Fibroblast of the conjunctiva (primary cell): ENCODE data around the gene JAKMIP3.

Source experiments
- DNase-seq: peaks from one replicate; pipeline ENCODE4 v3.0.0-alpha.2; 2010; ENCODE audit warnings: low read depth

Gene JAKMIP3

DNA sequence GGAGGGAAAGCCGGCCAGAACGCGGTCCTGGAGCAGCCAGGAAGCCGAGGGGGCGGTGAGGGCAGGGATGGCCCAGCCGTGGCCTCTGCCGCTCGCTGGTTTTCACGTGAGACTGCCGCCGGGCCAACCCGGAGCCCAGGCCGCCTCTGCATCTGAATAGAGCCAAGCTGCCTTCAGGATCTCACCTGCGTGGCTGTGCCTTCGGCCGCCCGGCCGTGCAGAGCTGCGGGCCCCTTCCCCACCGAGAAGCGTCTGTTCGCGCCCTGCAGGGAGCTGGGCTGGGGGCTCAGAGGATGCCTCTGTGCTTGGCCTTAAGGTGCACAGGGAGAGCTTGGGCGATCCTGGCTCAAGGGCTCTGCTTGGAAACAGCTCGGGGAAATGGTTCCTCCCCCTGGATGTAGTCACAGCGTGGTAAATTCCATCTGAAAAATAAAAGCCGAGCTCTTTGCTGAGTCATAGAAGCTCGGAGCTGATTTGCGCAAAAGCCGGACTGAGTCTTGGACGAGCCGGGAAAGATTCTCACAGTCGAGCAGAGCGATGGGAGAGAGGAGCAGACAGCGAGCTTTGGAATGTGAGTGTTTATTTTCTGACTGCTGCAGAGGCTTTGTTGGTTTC, at the start of gene JAKMIP3:
TSS of gene JAKMIP3 (plus strand) at position 456 of the 615 bp plus-strand sequence. CDS start 38,863 bp downstream, outside the sequence.
- DNase-seq: peak; percentile 68

DNA sequence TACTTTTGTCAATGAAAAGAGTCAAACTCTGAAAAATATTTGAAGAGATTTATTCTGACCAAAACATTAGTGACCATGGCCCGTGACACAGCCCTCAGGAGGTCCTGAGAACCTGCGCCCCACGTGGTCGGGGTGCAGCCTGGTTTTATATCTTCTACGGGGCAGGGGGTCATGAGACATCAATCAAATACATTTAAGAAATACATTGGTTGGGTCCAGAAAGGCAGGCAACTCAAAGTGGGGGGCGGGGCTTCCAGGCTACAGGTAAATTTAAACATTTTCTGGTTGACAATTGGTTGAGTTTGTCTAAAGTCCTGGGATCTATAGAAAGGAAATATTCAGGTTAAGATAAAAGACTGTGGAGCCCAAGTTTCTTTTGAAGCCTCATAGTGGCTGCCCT, 49.2 kb upstream of the JAKMIP3 start:
- DNase-seq: no peak

DNA sequence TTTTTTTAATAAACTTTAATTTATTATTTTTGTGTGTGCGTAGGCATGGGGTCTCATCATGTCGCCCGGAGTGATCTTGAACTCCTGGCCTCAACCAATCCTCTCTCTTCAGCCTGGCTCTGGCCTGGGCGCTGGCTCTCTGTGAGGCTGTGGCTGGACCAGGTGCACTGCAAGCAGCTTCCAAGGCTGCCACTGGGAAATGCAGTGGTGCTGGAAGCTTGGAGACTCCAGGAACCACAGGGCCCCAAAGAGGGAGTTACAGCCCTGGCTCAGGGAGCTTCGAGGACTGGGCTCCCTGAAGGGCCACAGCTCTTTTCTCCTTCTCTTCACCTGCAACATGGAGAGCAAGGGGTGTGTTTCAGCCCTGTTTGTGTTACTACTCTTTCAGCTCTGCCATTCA, 47.3 kb upstream of the JAKMIP3 start:
- no peak for DNase-seq

DNA sequence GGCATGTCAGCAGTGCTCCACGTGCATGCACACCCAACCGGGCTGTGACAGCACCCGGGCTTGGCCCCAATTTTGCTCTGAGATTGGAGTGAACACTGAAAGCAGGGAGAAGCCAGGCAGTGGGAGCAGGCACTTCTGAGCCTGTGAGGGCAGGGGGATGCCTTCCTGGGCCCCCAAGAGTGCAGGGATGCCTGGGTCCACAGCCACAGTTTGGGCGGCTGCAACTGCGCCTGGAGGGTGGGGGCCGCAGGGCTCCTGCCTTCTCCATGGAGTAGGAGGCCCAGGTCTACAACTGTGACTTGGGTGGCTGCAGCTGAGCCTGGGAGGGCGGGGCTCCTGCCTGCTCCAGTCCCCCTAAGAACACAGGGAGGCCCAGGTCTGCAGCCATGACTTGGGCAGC, 46.4 kb upstream of the JAKMIP3 start:
- DNase-seq: no peak

DNA sequence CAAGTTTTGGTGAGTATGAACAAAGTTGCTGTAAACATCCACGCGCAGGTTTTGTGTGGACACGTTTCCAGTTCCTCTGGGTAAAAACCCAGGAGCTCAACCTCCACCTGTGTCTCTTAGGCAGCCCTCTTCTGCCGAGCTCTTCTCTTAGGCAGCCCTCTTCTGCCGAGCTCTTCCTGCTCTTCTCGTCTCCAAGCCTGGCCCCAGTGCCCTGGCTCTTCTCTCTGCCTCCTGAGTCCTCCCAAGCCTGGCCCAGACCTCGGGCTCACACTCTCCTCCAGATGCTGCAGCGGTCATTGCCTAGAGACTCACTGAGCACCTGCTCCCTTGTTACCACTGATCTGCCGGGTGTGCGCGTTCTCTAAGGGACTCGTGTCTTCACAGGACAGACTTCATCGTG, 45.3 kb upstream of the JAKMIP3 start:
- no peak for DNase-seq

DNA sequence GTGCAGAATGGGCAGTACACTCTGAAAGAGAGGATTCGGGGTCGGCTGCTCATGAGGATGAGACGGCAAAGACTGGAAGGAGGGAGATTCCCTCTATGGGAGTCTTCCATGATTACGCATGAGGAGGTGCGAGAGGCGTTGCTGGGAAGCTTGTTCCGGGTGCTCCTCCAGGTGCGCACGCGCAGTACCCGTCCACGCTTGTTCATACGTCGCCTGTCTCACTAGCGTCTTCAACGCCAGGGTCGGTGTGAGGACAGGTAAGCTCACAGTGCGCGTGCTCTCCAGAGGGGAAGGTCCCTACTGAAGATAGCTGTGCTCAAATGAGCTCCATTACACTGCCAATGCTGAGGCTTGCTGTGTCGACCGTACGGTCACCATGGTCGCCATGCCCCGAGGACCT, 44.7 kb upstream of the JAKMIP3 start:
- no peak for DNase-seq

DNA sequence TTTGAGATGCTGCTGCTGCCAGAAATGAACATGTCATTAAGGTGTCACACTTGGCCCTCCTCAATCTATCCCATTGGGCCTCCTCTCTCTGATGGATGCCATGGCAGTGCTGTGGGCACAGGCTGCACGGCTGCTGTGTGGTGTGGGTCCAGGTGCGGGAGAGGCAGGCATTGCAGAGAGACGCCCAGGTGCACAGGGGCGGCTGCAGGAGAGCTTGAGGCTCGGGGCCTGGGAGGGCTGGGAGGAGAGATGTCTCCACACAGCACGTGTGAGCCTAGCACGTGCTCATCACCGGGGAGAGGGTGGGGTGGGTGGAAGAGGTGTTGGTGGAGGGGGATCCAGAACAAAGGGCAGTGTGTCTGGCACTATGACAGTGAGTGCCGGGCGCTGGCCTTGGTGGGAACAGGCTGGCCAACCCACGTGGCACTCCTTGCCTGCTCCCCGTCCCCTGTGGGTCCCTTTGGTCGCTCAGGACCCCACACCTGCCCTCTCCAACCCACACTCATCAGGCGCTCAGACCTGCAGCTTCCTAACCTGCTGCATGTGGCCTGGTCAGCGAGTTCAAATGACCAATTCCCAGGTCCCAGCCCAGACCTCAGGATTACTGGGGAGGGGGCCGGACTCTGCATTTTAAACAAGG, 44.1 kb upstream of the JAKMIP3 start:
- no peak for DNase-seq

DNA sequence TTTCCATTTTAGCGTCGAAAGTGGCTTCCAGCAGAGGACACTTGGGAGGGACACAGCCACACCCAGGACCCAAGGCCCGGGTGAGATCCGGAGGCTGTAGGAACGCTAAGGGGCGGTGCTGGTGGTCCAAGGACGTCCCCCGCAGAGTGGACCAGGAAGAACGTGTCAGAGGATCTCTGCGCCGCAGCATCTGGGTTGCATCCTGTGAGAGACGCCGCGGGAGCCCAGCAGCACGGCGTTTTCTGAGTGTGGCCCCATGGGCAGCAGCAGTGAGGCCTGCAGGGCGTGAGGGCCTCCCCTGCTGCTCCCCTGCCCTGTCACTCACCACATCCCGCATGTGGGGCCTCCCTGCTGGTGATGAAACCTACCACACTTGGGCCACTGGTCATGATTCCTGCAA, 43.5 kb upstream of the JAKMIP3 start:
- no peak for DNase-seq

DNA sequence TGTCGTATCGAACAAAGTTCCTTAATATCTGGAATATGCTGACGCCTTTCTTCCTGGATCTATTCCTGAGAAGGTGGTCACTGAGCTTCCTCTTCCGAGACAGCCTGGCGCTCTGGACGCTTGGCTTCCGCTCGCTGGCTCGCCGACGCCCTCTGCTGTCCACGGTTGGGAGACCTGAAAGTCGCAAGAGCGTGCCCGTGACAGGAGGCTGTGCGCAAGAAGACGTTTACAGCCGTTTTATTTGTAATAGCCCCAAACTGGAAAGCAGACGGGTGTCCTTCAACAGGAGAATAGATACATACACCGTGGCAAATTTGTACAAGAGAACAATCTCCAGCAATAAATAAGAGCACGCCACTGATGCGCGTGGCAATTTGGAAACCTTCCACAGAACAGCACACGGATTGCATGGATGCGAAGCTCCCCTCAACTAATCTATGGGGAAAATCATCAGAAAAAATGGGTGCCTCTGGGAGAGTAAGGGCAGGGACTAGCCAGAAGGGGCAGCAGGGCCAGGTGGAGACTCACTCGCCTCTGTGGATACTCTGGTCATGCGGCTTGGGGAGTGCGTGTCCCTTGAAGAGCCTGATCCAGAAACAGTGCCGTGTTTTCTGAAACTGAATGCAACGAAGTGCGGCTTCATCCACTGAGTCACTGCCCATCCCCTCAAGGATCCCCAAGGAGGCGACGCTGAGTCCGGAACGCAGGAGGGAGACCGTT, 42.5 kb upstream of the JAKMIP3 start:
- DNase-seq: peak; percentile 51

DNA sequence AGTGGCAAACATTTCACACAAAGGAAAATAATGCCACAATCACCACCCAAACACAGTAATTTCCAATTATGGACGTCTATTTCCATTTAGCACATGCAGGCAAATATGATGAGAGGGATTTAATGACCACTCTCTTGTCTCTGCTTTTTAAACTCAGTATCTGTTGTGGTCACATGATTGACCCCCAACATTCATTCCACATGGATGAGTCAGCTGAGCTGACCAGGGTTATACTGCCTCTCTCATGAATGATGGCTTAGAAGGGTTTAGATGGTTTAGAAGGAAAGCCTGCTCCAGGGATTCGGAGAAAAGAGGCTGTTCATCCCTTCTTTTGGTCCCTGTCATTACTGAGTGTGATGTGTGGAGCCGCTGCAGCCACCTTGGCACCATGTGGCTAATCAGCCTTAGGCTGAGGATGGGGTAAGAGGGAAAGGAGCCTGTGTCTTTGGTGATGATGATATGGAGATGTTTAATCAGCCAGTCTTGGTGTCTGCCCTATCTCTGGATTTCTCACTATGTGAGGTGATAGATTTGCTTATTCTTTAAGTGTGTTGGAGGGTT, 38.2 kb upstream of the JAKMIP3 start:
- DNase-seq: no peak

DNA sequence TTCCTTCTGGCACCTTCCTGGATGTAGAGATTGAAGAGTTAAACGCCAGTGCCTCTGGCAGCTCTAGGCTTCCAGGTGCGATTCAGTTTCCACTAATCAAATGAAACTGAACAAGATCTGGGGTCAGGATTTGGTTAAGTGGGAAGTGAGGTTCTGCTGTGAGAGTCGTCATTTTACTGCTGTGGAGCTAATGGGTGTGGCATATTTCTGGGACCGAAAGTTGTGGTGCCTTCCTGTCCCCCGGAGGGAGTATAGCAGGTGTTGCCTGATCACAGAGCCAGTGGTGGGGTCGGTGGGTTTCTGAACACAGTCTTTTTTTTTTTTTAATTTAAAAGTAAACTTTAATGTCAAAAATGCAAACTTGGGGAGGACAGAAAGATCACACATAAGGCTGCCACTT, 37.0 kb upstream of the JAKMIP3 start:
- DNase-seq: no peak

DNA sequence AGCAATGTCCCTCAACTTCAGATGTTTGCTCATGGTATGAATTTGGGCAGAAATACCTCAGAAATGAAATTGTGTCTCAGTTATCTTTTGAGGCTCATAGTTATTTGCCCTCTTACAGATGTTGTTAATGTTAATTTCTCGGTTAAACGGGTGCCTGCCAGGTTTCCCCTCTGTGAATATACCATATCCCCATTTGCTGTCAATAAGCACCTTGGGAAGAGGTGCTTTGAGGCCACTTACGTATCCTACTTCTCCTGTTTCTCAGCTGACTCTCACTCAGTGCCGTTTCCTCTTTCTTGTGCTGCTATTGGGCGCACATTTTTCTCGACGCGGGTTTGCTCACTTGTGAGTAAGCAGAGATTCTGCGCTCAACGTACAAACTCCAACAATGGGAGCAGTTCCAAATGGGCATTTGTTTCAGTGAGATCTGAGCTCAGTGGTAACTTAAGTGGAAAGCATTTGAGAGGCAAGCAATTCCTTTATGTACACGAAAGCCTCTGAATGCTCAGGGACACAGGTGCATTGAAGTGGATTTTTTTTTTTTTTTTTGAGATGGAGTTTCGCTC, 34.8 kb upstream of the JAKMIP3 start:
- DNase-seq: no peak

DNA sequence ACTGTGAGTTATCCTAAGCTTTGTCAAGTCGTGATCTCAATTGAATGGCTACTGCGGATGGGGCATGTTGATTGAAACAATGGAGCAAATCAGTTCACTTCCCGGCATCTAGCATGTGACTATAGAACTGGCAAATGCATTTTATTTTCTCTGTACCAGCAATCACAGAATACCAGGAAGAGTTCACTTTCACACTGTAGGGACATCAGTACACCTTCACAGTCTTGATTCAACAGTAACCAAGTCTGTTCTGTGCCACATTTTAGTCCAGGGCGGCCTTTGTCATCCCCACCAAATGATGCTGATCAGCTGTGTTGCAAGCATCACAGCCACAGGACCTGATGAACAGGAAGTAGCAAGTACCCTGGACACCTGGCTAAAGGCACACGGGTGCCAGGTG, 32.1 kb upstream of the JAKMIP3 start:
- no peak for DNase-seq

DNA sequence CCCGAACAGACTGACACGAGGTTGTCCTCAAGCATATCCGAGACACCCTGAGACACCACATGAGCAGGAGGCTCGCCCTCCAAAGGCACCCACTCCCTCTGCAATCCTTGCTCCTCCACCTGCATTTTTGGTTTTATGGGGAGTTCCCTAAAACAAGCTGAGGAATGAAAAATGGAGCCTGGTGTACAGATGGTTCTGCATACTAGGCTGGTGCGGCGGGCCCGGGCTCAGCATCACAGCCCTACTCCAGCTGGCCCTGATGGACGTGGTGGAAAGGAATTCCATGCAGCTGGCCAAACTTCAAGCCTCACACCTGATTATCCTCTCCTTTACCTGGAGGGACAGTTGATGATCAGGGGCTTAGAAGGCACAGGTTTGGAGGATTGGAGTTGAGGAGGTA, 30.3 kb upstream of the JAKMIP3 start:
- DNase-seq: no peak

DNA sequence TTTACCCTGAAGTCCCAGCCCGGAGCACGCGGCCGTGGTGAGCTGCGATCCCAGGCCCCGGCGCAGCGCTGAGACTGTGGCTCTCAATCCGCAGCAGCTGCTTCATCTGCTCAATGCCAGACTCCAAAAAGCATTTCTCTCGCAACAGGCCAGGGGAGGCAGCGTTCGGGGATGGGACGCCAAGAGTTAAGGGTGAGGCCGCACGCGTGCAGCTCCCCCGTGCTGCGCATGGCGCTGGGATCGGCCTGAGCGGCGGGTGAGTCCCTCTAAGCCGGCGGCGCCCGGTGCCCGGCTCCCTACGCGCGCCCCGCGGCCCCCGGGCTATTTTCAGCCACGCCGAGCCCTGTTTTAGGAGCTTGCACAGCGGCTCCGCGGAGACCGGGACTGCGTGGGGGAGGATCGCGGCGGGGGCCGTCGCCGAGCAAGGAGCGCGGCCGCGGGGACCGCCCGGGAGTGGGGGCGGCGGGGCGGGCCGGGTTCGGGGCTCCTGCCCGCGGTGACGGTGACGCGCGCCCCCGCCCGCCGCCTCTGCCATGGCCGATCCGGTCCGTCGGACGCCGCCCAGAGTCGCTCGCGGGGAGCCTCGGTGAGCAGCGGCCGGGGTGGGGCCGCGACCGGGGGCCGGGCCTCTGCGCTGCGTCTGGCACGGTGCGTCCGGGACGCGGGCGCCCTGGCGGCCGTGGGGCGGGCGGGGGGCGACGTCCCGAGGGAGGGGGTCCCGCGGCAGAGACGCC, 29.4 kb upstream of the JAKMIP3 start:
- DNase-seq: no peak

DNA sequence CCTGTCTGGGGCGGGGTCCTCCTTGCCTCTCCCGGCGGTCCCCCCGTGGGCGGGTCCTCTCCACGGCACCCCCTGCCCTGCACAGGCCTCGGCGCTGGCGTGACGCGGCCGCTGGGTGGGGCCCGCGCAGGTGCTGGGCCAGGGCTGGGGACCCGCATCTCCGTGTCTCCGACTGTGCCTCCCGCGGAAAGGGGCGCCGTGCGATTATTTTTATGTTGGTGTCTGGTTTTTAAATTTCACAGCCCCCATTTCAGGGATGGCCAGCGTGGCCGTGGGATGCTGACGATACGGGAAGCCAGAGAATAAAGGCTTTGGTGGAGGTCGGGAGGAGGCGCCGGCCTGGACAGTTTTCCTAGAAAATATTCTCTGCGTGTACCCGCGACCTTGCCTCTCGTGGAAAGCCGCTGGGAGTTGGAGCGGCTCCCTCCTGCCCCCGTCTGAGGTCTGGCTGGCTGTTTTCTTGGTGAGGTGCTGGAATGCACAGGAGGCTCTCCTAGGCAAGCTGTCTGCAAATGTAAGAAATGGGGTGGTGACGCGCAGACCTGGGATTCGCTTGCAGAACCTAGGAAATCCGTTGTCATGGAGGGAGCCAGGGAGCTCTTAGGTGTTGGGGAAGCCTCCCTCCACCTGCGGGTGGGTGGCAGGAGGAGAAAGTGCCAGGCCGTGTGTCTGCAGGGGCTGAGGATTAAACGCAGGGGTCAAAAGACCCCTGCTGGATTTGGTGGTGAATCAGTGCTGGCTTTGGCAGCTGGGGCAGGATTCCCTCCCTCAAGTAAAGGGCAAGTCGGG, 28.7 kb upstream of the JAKMIP3 start:
- DNase-seq: no peak

DNA sequence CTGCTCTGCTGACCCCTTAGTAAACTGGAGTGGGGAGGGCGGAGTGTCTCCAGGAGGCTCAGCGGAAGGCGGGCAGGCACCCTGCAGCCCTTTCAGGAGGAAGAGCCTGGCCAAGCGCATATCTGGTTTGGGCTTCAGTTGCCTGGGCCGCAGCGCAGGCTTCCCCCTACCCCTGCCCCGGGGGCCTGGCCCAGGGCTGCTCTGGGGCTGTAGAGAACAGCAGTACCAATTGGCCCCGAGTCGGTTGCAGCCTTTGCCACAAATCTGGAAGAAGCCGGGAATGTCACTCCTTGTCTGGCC, 28.1 kb upstream of the JAKMIP3 start:
- DNase-seq: no peak

DNA sequence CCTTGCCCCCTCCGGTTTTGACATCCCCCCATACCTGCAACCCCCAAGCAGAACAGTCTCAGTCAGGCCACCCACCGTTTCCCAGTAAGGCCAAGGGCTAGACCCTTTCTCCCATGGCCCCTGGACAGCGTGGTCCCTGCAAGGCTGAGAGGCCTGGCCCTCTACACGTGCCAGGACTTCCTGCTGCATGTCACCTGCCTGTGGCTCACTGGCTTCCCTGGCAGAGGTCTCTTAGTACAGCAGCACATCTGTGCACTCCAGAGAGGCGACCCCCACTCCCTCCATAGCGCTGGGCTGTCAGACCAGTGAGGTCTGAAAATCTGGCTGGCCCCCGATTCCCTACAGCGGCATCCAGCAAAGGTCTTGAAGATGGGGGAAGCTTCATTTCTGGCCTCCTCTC, 26.4 kb upstream of the JAKMIP3 start:
- DNase-seq: no peak

DNA sequence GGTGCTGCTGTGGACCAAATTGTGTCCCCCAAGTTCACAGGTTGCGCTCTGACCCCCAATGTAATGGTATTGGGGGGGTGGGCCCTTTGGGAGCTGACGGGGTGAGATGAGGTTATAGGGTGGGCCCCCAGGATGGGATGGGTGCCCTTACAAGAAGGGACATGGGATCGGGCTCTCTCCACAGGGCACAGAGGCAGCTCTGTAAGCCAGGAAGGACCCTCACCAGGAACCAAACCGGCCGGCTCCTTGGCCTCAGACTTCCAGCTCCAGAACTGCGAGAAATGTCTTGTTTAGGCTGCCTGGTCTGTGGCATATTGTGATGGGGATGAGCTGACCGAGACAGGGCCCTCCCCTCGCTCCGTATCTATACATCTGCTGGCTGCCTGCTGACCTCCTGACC, 25.7 kb upstream of the JAKMIP3 start:
- DNase-seq: no peak

DNA sequence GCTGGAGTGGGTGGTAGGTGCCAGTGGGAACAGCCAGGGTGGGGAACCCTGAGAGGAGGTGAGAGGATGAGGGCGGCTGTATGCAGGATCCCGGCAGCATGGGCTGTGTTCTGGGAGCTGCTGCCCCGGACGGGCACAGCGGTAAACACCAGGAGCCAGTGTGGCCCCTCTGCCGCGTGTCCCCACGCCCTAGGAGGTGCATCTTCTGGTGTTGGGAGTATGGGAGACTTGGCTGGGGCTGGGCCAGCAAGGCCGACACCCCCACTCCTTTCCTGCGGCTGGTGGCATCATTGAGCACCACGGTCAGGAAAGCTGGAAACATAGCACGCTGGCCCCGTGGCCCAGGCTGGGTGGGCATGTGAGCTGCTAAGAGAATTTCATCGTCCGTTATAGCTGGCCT, 24.4 kb upstream of the JAKMIP3 start:
- no peak for DNase-seq

DNA sequence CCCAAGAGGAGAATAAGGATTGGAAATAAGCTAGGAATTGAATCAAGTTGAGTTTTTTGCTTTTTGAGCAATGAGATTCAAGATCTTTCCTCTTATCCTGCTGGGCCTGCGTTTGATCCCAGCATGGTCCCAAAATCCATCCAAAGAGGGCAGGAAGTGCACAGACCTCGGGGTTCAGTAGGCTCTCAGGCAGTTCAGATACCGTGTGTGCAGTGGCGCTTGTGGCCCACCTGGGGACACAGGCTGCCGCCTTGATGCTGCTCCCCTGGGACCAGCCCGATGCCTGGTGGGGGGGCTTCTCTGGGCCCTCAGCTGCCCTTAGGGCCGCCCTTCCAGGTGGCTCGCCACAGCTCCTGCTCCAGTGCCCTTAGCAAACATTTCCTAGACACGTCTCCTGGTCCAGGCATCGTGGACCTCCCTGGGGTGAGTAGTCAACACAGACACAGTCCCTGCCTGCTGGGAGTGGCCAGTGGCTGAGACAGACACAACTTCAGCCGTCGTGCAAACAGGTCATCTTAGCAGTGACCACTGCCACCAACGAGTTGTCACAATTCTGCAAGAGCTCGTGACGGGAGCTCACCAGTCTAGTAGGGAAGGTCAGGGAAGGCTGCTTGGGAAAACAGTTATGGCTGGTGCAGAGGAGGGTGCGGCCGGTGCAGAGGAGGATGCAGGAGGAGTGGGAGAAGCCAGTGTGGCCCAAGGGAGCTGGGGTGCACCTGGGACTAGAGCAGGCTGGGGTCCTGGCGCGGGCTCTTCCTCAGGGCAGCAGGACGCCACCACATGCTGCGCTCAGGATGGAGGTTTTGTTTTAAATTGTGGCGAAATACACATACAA, 21.7 kb upstream of the JAKMIP3 start:
- no peak for DNase-seq
